ENCODE measurements around the gene RGS9. TPM values are rescaled to one million over a fixed set of nuclear protein-coding genes. Genes with fewer than 3 reads are reported as not detected.

RGS9 gene
- total RNA-seq, 1 donor from 2014 or later = 8.7 TPM

- H3K9me3 ChIP-seq = no peaks in the 10 kb centered on the region
- H3K27ac ChIP-seq = peak overlapping the region; percentile 94
- DNase-seq (no peak), ATAC-seq (no peak)
- no peak for TF ChIP-seq CTCF (IDR thresholded peaks at IDR 0.05)
- no peaks in the 10 kb centered on the region for H3K36me3 ChIP-seq
- peaks cover 14% of the 10 kb centered on the region for H3K4me1 ChIP-seq
- H3K27me3 ChIP-seq = no peaks in the 10 kb centered on the region
- intact Hi-C loops (cut with DNase I) = no loop called here
- peak overlapping the region; percentile 65 for H3K4me3 ChIP-seq
These were observed 13.2 kb upstream of the RGS9 start for GRCh38 chr17:65123757-65124675.

GRCh38 chr17:65130832-65131231 lies 6.3 kb upstream of the RGS9 start:
- H3K27ac ChIP-seq = no peak overlapping the region
- H3K36me3 ChIP-seq = no peaks in the 10 kb centered on the region

GRCh38 chr17:65131240-65131639 lies 5.9 kb upstream of the RGS9 start:
- no peak for DNase-seq
- TF ChIP-seq CTCF (IDR thresholded peaks at IDR 0.05) = no peak
- H3K36me3 ChIP-seq = no peaks in the 10 kb centered on the region
- no peaks in the 10 kb centered on the region for H3K4me1 ChIP-seq
- H3K27me3 ChIP-seq = no peaks in the 10 kb centered on the region
- intact Hi-C loops (cut with DNase I) = no loop called here
- no peak for ATAC-seq
- H3K4me3 ChIP-seq = no peak overlapping the region
- H3K9me3 ChIP-seq = no peaks in the 10 kb centered on the region
- H3K27ac ChIP-seq = no peak overlapping the region

More at GRCh38 chr17:65130832-65131231, 6.3 kb upstream of the RGS9 start:
- no peak overlapping the region for H3K4me3 ChIP-seq
- no peaks in the 10 kb centered on the region for H3K4me1 ChIP-seq
- ATAC-seq (peak; percentile 78), DNase-seq (no peak)
- no peaks in the 10 kb centered on the region for H3K9me3 ChIP-seq
- intact Hi-C loops (cut with DNase I) = no loop called here
- TF ChIP-seq CTCF (IDR thresholded peaks at IDR 0.05) = no peak
- no peaks in the 10 kb centered on the region for H3K27me3 ChIP-seq

- ATAC-seq (no peak), DNase-seq (no peak)
- H3K4me1 ChIP-seq = no peaks in the 10 kb centered on the region
- no peaks in the 10 kb centered on the region for H3K36me3 ChIP-seq
- H3K9me3 ChIP-seq = no peaks in the 10 kb centered on the region
- TF ChIP-seq CTCF (IDR thresholded peaks at IDR 0.05) = no peak
- H3K4me3 ChIP-seq = no peak overlapping the region
- intact Hi-C loops (cut with DNase I) = no loop called here
- H3K27me3 ChIP-seq = no peaks in the 10 kb centered on the region
- no peak overlapping the region for H3K27ac ChIP-seq
These were observed 5.2 kb upstream of the RGS9 start for GRCh38 chr17:65131946-65132345.

GRCh38 chr17:65134035-65134434 lies 3.1 kb upstream of the RGS9 start:
- no peak overlapping the region for H3K27ac ChIP-seq
- H3K36me3 ChIP-seq = no peaks in the 10 kb centered on the region
- no peaks in the 10 kb centered on the region for H3K9me3 ChIP-seq
- H3K4me3 ChIP-seq = no peak overlapping the region
- H3K4me1 ChIP-seq = no peaks in the 10 kb centered on the region
- intact Hi-C loops (cut with DNase I) = no loop called here
- DNase-seq (no peak), ATAC-seq (no peak)
- TF ChIP-seq CTCF (IDR thresholded peaks at IDR 0.05) = no peak
- H3K27me3 ChIP-seq = no peaks in the 10 kb centered on the region
